ENCODE results near the gene IQGAP1.

GRCh38 chr15:90387534-90388461, at the start of gene IQGAP1:
- TF ChIP-seq, protein P1, sequence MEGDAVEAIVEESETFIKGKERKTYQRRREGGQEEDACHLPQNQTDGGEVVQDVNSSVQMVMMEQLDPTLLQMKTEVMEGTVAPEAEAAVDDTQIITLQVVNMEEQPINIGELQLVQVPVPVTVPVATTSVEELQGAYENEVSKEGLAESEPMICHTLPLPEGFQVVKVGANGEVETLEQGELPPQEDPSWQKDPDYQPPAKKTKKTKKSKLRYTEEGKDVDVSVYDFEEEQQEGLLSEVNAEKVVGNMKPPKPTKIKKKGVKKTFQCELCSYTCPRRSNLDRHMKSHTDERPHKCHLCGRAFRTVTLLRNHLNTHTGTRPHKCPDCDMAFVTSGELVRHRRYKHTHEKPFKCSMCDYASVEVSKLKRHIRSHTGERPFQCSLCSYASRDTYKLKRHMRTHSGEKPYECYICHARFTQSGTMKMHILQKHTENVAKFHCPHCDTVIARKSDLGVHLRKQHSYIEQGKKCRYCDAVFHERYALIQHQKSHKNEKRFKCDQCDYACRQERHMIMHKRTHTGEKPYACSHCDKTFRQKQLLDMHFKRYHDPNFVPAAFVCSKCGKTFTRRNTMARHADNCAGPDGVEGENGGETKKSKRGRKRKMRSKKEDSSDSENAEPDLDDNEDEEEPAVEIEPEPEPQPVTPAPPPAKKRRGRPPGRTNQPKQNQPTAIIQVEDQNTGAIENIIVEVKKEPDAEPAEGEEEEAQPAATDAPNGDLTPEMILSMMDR (IDR thresholded peaks at IDR 0.05) = peak in 1 of 5 experiments; percentile 9
- TF ChIP-seq EP300 (IDR thresholded peaks at IDR 0.05) (peak; percentile 51 to 95), POLR2A (IDR thresholded peaks at IDR 0.05) (peak; percentile 69 to 93)
